ENCODE measurements around the gene ZDHHC7.
"Not testable (repeated sequence)": the region's sequence is repeated elsewhere in the genome, so short reads cannot be mapped to it uniquely, and the experiment has no call there.

Gene ZDHHC7

GRCh38 chr16:84949772-84950436, 61.4 kb downstream of the ZDHHC7 start:
- H3K4me3 Mint-ChIP-seq, result no peak overlapping the region
- H3K4me1 Mint-ChIP-seq (ENCODE audit: low read depth), result peaks cover 29% of the 10 kb centered on the region
- H3K27ac Mint-ChIP-seq, result no peak overlapping the region
- no peaks in the 10 kb centered on the region for H3K9me3 Mint-ChIP-seq
- peaks cover 5% of the 10 kb centered on the region for H3K27me3 Mint-ChIP-seq
- intact Hi-C loops (cut with micrococcal nuclease), result no loop called here
- H3K36me3 Mint-ChIP-seq (ENCODE audit: low read depth), result no peaks in the 10 kb centered on the region

GRCh38 chr16:84948851-84949610, 62.3 kb downstream of the ZDHHC7 start:
- H3K36me3 Mint-ChIP-seq (ENCODE audit: low read depth), result no peaks in the 10 kb centered on the region
- H3K9me3 Mint-ChIP-seq, result no peaks in the 10 kb centered on the region
- H3K27me3 Mint-ChIP-seq, result peaks cover 5% of the 10 kb centered on the region
- H3K4me1 Mint-ChIP-seq (ENCODE audit: low read depth), result peaks cover 29% of the 10 kb centered on the region
- intact Hi-C loops (cut with micrococcal nuclease), result no loop called here
- H3K27ac Mint-ChIP-seq, result no peak overlapping the region
- no peak overlapping the region for H3K4me3 Mint-ChIP-seq

- no peak overlapping the region for H3K4me3 Mint-ChIP-seq
- peaks cover 25% of the 10 kb centered on the region for H3K4me1 Mint-ChIP-seq (ENCODE audit: low read depth)
- no peak overlapping the region for H3K27ac Mint-ChIP-seq
- intact Hi-C loops (cut with micrococcal nuclease), result no loop called here
- no peaks in the 10 kb centered on the region for H3K9me3 Mint-ChIP-seq
- H3K27me3 Mint-ChIP-seq, result peaks cover 3% of the 10 kb centered on the region
- no peaks in the 10 kb centered on the region for H3K36me3 Mint-ChIP-seq (ENCODE audit: low read depth)
Measured at GRCh38 chr16:84947996-84948850, 63.1 kb downstream of the ZDHHC7 start.

GRCh38 chr16:84947022-84947421, 64.3 kb downstream of the ZDHHC7 start:
- Mint-ChIP-seq H3K36me3 (ENCODE audit: low read depth) (no peaks in the 10 kb centered on the region), H3K27me3 (peaks cover 8% of the 10 kb centered on the region), H3K4me1 (ENCODE audit: low read depth) (peaks cover 15% of the 10 kb centered on the region), H3K9me3 (no peaks in the 10 kb centered on the region), H3K4me3 (no peak overlapping the region), H3K27ac (no peak overlapping the region)
- intact Hi-C loops (cut with micrococcal nuclease), result no loop called here

GRCh38 chr16:84943620-84944019, 67.7 kb downstream of the ZDHHC7 start:
- no peaks in the 10 kb centered on the region for H3K36me3 Mint-ChIP-seq (ENCODE audit: low read depth)
- H3K4me3 Mint-ChIP-seq, result no peak overlapping the region
- peaks cover 22% of the 10 kb centered on the region for H3K27me3 Mint-ChIP-seq
- H3K4me1 Mint-ChIP-seq (ENCODE audit: low read depth), result peaks cover 15% of the 10 kb centered on the region
- intact Hi-C loops (cut with micrococcal nuclease), result no loop called here
- H3K9me3 Mint-ChIP-seq, result no peaks in the 10 kb centered on the region
- no peak overlapping the region for H3K27ac Mint-ChIP-seq

GRCh38 chr16:84942786-84943185, 68.5 kb downstream of the ZDHHC7 start:
- Mint-ChIP-seq H3K9me3 (no peaks in the 10 kb centered on the region), H3K27me3 (peaks cover 27% of the 10 kb centered on the region), H3K4me3 (no peak overlapping the region), H3K36me3 (ENCODE audit: low read depth) (no peaks in the 10 kb centered on the region), H3K27ac (no peak overlapping the region), H3K4me1 (ENCODE audit: low read depth) (peaks cover 13% of the 10 kb centered on the region)
- intact Hi-C loops (cut with micrococcal nuclease), result no loop called here

GRCh38 chr16:84941921-84942320, 69.4 kb downstream of the ZDHHC7 start:
- Mint-ChIP-seq H3K27ac (no peak overlapping the region), H3K9me3 (no peaks in the 10 kb centered on the region), H3K36me3 (ENCODE audit: low read depth) (no peaks in the 10 kb centered on the region), H3K4me3 (no peak overlapping the region), H3K4me1 (ENCODE audit: low read depth) (peaks cover 11% of the 10 kb centered on the region), H3K27me3 (peaks cover 28% of the 10 kb centered on the region)
- intact Hi-C loops (cut with micrococcal nuclease), result no loop called here

- Mint-ChIP-seq H3K27ac (no peak overlapping the region), H3K9me3 (no peaks in the 10 kb centered on the region), H3K36me3 (ENCODE audit: low read depth) (no peaks in the 10 kb centered on the region), H3K27me3 (peaks cover 28% of the 10 kb centered on the region), H3K4me3 (no peak overlapping the region), H3K4me1 (ENCODE audit: low read depth) (peaks cover 6% of the 10 kb centered on the region)
- intact Hi-C loops (cut with micrococcal nuclease), result no loop called here
Measured at GRCh38 chr16:84940670-84941551, 70.4 kb downstream of the ZDHHC7 start.

- H3K9me3 Mint-ChIP-seq; H3K27ac Mint-ChIP-seq; H3K4me3 Mint-ChIP-seq; H3K4me1 Mint-ChIP-seq (ENCODE audit: low read depth); H3K36me3 Mint-ChIP-seq (ENCODE audit: low read depth); intact Hi-C loops (cut with micrococcal nuclease): not testable (repeated sequence)
- peaks cover 32% of the 10 kb centered on the region for H3K27me3 Mint-ChIP-seq
Measured at GRCh38 chr16:84938616-84939015, 72.7 kb downstream of the ZDHHC7 start.

GRCh38 chr16:84937196-84938005, 73.9 kb downstream of the ZDHHC7 start:
- Mint-ChIP-seq H3K27ac (no peak overlapping the region), H3K27me3 (peaks cover 28% of the 10 kb centered on the region), H3K4me1 (ENCODE audit: low read depth) (peaks cover 9% of the 10 kb centered on the region), H3K4me3 (no peak overlapping the region), H3K9me3 (no peaks in the 10 kb centered on the region), H3K36me3 (ENCODE audit: low read depth) (no peaks in the 10 kb centered on the region)
- intact Hi-C loops (cut with micrococcal nuclease), result no loop called here

- H3K36me3 Mint-ChIP-seq (ENCODE audit: low read depth), result no peaks in the 10 kb centered on the region
- H3K4me1 Mint-ChIP-seq (ENCODE audit: low read depth), result peaks cover 13% of the 10 kb centered on the region
- H3K27ac Mint-ChIP-seq, result no peak overlapping the region
- H3K27me3 Mint-ChIP-seq, result peaks cover 14% of the 10 kb centered on the region
- H3K9me3 Mint-ChIP-seq, result peaks cover 9% of the 10 kb centered on the region
- intact Hi-C loops (cut with micrococcal nuclease), result no loop called here
- H3K4me3 Mint-ChIP-seq, result no peak overlapping the region
Measured at GRCh38 chr16:84933774-84934631, 77.3 kb downstream of the ZDHHC7 start.

GRCh38 chr16:84932681-84933080, 78.7 kb downstream of the ZDHHC7 start:
- Mint-ChIP-seq H3K36me3 (ENCODE audit: low read depth) (no peaks in the 10 kb centered on the region), H3K4me3 (no peak overlapping the region), H3K9me3 (peaks cover 9% of the 10 kb centered on the region), H3K27me3 (peaks cover 7% of the 10 kb centered on the region), H3K4me1 (ENCODE audit: low read depth) (peaks cover 9% of the 10 kb centered on the region), H3K27ac (no peak overlapping the region)
- intact Hi-C loops (cut with micrococcal nuclease), result no loop called here
